Prostate gland (tissue), 2 donors: ENCODE data around the gene GFER. TPM values are rescaled to one million over a fixed set of nuclear protein-coding genes. Genes with fewer than 3 reads are reported as not detected.

ENCODE experiments used
- DNase-seq: peaks from one replicate; pipeline ENCODE4 v3.0.0-alpha.2; 2019; ENCODE audit warnings: low spot score
- H3K27ac ChIP-seq, 2 donors: fragments of 200-600 bp; sonication (generic); 2 replicates each; pipeline ENCODE4 v1.5.1; 2017 to 2019
- H3K27me3 ChIP-seq: fragments of 200-600 bp; sonication (generic); replicated peaks from 2 replicates; pipeline ENCODE4 v1.5.1; 2019; ENCODE audit not compliant: insufficient read depth
- H3K36me3 ChIP-seq, 2 donors: fragments of 200-600 bp; sonication (generic); 1 replicate in 1 of 2; 2 replicates in 1 of 2; pipeline versions ENCODE4 v1.5.1 to v1.8.1; 2017 to 2019
- H3K4me1 ChIP-seq: fragments of 200-600 bp; sonication (generic); replicated peaks from 2 replicates; pipeline ENCODE4 v1.5.1; 2019
- H3K4me3 ChIP-seq, 2 donors: fragments of 200-600 bp; sonication (generic); 2 replicates each; pipeline ENCODE4 v1.5.1; 2017 to 2019
- H3K9me3 ChIP-seq: fragments of 200-600 bp; sonication (generic); 2 replicates; pipeline ENCODE4 v1.5.1; 2017
- CTCF ChIP-seq, 4 experiments: fragments of 200-600 bp in 2 of 4; fragments of 450-650 bp in 2 of 4; sonication (generic) in 2 of 4; IDR thresholded peaks; 1 replicate in 3 of 4; 2 replicates in 1 of 4; pipeline ENCODE4 v1.5.1; 2016 to 2019; ENCODE audit warnings: antibody characterized with exemption in 4 of 4, mild to moderate bottlenecking in 2 of 4, moderate library complexity in 2 of 4
- POLR2A ChIP-seq: fragments of 450-650 bp; IDR thresholded peaks from one replicate; pipeline ENCODE4 v1.6.1; 2016; ENCODE audit warnings: antibody characterized with exemption, mild to moderate bottlenecking
- POLR2AphosphoS5 ChIP-seq: sonication (generic); formaldehyde crosslinking; IDR thresholded peaks from one replicate; pipeline ENCODE4 v1.6.1; 2017; ENCODE audit warnings: antibody characterized with exemption
- WGBS: methylation state at CpG from one replicate; pipeline ENCODE4 v1.1.5; 2018; 5-methylcytosine and 5-hydroxymethylcytosine counted together
- intact Hi-C: fragments of 100-400 bp; cut with DNase I; formaldehyde crosslinking; loops from one replicate; pipeline ENCODE4 v1.14.2; 2022
- small RNA-seq, 2 donors: library from RNA; depleted of rRNA; stranded (forward); fragments of <200 nt; gene quantifications; one replicate each; pipeline ENCODE3, GENCODE V24; 2016
- total RNA-seq, 2 donors: library from RNA; depleted of rRNA; stranded (reverse); fragments of >200 nt; gene quantifications; one replicate each; pipeline ENCODE4 v1.1.0, GENCODE V29; 2016

GFER gene
- total RNA-seq, 2 donors from 2014 or later = 21.1 to 26.6 TPM

DNA sequence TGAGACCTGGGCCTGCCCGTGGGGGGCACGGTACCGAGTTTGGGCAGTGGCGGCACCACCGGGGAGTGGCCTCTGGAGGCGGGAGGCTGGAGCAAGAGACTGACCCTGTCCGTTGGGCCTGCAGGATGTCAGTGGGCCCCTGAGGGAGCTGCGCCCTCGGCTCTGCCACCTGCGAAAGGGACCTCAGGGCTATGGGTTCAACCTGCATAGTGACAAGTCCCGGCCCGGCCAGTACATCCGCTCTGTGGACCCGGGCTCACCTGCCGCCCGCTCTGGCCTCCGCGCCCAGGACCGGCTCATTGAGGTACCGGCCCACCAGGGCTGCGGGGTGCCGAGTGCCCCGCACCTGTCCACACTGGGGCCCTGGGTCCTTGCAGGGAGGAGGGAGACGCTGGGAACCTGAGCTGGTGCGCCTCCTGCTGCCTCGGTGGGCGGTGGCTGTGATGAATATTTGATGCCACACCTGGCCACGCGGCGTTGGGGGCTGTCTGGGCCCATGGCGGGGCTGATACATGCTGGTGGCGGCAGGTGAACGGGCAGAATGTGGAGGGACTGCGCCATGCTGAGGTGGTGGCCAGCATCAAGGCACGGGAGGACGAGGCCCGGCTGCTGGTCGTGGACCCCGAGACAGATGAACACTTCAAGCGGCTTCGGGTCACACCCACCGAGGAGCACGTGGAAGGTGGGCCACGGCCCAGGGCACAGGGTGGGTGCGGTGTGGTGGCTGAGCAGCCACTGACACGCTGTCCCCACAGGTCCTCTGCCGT is 52.4 kb downstream of the GFER start:
- peak overlapping the region; percentile 86 to 93 for H3K27ac ChIP-seq
- WGBS = 79% methylated on average over 43 of the region's 47 CpGs
- no peak for DNase-seq
- no peaks in the 10 kb centered on the region for H3K36me3 ChIP-seq
- peaks cover 54% of the 10 kb centered on the region for H3K4me1 ChIP-seq
- intact Hi-C loops = no loop called here
- TF ChIP-seq POLR2A = no peak
- no peak for TF ChIP-seq POLR2AphosphoS5
- no peak for TF ChIP-seq CTCF (IDR thresholded peaks at IDR 0.05)
- no peaks in the 10 kb centered on the region for H3K9me3 ChIP-seq
- H3K4me3 ChIP-seq = peak overlapping the region in 1 of 2 donors; percentile 3
- no peaks in the 10 kb centered on the region for H3K27me3 ChIP-seq

- intact Hi-C loops = no loop called here
- peaks cover 54% of the 10 kb centered on the region for H3K4me1 ChIP-seq
- H3K9me3 ChIP-seq = no peaks in the 10 kb centered on the region
- H3K27ac ChIP-seq = peak overlapping the region; percentile 86 to 93
- H3K36me3 ChIP-seq = no peaks in the 10 kb centered on the region
- TF ChIP-seq POLR2AphosphoS5 (no peak), POLR2A (no peak), CTCF (IDR thresholded peaks at IDR 0.05) (no peak)
- no peak for DNase-seq
- H3K27me3 ChIP-seq = no peaks in the 10 kb centered on the region
- WGBS = 84% methylated on average over 15 of the region's 15 CpGs
- no peak overlapping the region for H3K4me3 ChIP-seq
These were observed 53.1 kb downstream of the GFER start for GRCh38 chr16:2037115-2037514.

Small RNA genes within 50 kb of the gene (small RNA-seq; reads per million reads assigned to genes)
- 0 reads per million in 2 donors for gene AC005363.2
- gene RN7SL219P = 0 reads per million in 2 donors
- 0 reads per million in 2 donors for gene SNORA10
- gene SNORA64 = 0 reads per million in 2 donors

Other genes with a start within 250 kb of the GFER start
- 100 to 1,000 TPM; 135 to 252 TPM for gene NME3, start 212.7 kb upstream of the GFER start, total RNA-seq
- gene EME2, start 211.4 kb upstream of the GFER start, total RNA-seq = 10 to 100 TPM; 18.3 to 53.9 TPM
- gene MRPS34, start 211.1 kb upstream of the GFER start, total RNA-seq = 100 to 1,000 TPM in 1 of 2 donors, 10 to 100 TPM in 1; 97.4 to 125 TPM
- 100 to 1,000 TPM in 1 of 2 donors, 10 to 100 TPM in 1; 87.8 to 138 TPM for gene SPSB3, start 201.6 kb upstream of the GFER start, total RNA-seq
- gene NUBP2, start 201.2 kb upstream of the GFER start, total RNA-seq = 100 to 1,000 TPM in 1 of 2 donors, 10 to 100 TPM in 1; 98.4 to 233 TPM
- gene IGFALS, start 190.5 kb upstream of the GFER start, total RNA-seq = 1 to 10 TPM in 1 of 2 donors, under 1 TPM in 1; 0.82 to 1.9 TPM
- 100 to 1,000 TPM in 1 of 2 donors, 10 to 100 TPM in 1; 98.6 to 145 TPM for gene HAGH, start 157.4 kb upstream of the GFER start, total RNA-seq
- gene FAHD1, start 157.0 kb upstream of the GFER start, total RNA-seq = 10 to 100 TPM; 42.3 to 45.5 TPM
- gene MEIOB, start 112.0 kb upstream of the GFER start, total RNA-seq = 10 to 100 TPM in 1 of 2 donors, not detected in 1; 14.4 TPM
- gene HS3ST6, start 65.8 kb upstream of the GFER start, total RNA-seq = under 1 TPM; 0.77 to 0.91 TPM
- 10 to 100 TPM; 11.0 to 12.4 TPM for gene MSRB1, start 41.0 kb upstream of the GFER start, total RNA-seq
- gene RPL3L, start 29.5 kb upstream of the GFER start, total RNA-seq = under 1 TPM; 0.51 to 0.82 TPM
- gene NDUFB10, start 24.7 kb upstream of the GFER start, total RNA-seq = 100 to 1,000 TPM; 172 to 333 TPM
- 1,000 to 10,000 TPM; 2,046 to 2,467 TPM for gene RPS2, start 19.4 kb upstream of the GFER start, total RNA-seq
- 1 to 10 TPM in 1 of 2 donors, not detected in 1; 7.2 TPM for gene RNF151, start 17.3 kb upstream of the GFER start, total RNA-seq
- gene TBL3, start 12.1 kb upstream of the GFER start, total RNA-seq = 10 to 100 TPM; 54.3 to 57.1 TPM
- gene NOXO1, start 2.7 kb upstream of the GFER start, total RNA-seq = 1 to 10 TPM in 1 of 2 donors, under 1 TPM in 1; 0.32 to 5.0 TPM
- 10 to 100 TPM in 1 of 2 donors, 1 to 10 TPM in 1; 4.0 to 16.1 TPM for gene SYNGR3, start 5.8 kb downstream of the GFER start, total RNA-seq
- gene ZNF598, start 25.6 kb downstream of the GFER start, total RNA-seq = 10 to 100 TPM; 30.7 to 74.3 TPM
- 1 to 10 TPM; 1.8 to 3.6 TPM for gene NPW, start 35.6 kb downstream of the GFER start, total RNA-seq
- gene NHERF2, start 42.7 kb downstream of the GFER start, total RNA-seq = 100 to 1,000 TPM; 118 to 170 TPM
- 10 to 100 TPM; 16.4 to 24.9 TPM for gene NTHL1, start 63.6 kb downstream of the GFER start, total RNA-seq
- gene TSC2, start 63.8 kb downstream of the GFER start, total RNA-seq = 100 to 1,000 TPM in 1 of 2 donors, 10 to 100 TPM in 1; 86.3 to 168 TPM
- gene PKD1, start 151.7 kb downstream of the GFER start, total RNA-seq = 100 to 1,000 TPM; 205 to 349 TPM
- 1 to 10 TPM; 1.8 to 5.1 TPM for gene RAB26, start 164.4 kb downstream of the GFER start, total RNA-seq
- gene TRAF7, start 171.6 kb downstream of the GFER start, total RNA-seq = 10 to 100 TPM; 40.0 to 51.5 TPM
- gene CASKIN1, start 212.4 kb downstream of the GFER start, total RNA-seq = 1 to 10 TPM in 1 of 2 donors, under 1 TPM in 1; 0.77 to 5.3 TPM
- gene MLST8, start 221.3 kb downstream of the GFER start, total RNA-seq = 100 to 1,000 TPM in 1 of 2 donors, 10 to 100 TPM in 1; 55.9 to 110 TPM
- gene BRICD5, start 226.7 kb downstream of the GFER start, total RNA-seq = 10 to 100 TPM; 18.4 to 26.2 TPM
- gene PGP, start 230.6 kb downstream of the GFER start, total RNA-seq = 10 to 100 TPM; 12.7 to 23.7 TPM
- gene E4F1, start 239.4 kb downstream of the GFER start, total RNA-seq = 10 to 100 TPM; 38.7 to 69.1 TPM